Esophagus squamous epithelium (tissue), 5 donors: Measurements from ENCODE around the gene THSD8. TPM values are rescaled to one million over a fixed set of nuclear protein-coding genes. Genes with fewer than 3 reads are reported as not detected.

Experiments
- DNase-seq: peaks from one replicate; lab custom pipeline; 2025; lab: John Stamatoyannopoulos, UW
- H3K27ac ChIP-seq, 4 donors: fragments of 200-600 bp; sonication (generic); one replicate each; pipeline ENCODE4 v1.5.1; 2016 to 2019; ENCODE audit warnings: mild to moderate bottlenecking in 1 of 4
- H3K27me3 ChIP-seq, 4 donors: fragments of 200-600 bp; sonication (generic); 1 replicate in 3 of 4; 2 replicates in 1 of 4; pipeline versions ENCODE4 v1.5.1 to v1.6.0; 2017 to 2021; ENCODE audit warnings: antibody characterized with exemption in 1 of 4
- H3K36me3 ChIP-seq, 3 donors: fragments of 200-600 bp; sonication (generic); one replicate each; pipeline ENCODE4 v1.5.1; 2016 to 2019
- H3K4me1 ChIP-seq, 3 donors: fragments of 200-600 bp; sonication (generic); one replicate each; pipeline ENCODE4 v1.5.1; 2017 to 2019
- H3K4me3 ChIP-seq, 4 donors: fragments of 200-600 bp; sonication (generic); 1 replicate in 3 of 4; 2 replicates in 1 of 4; pipeline ENCODE4 v1.5.1; 2016 to 2019; ENCODE audit warnings: mild to moderate bottlenecking in 2 of 4, moderate library complexity in 1 of 4
- H3K9me3 ChIP-seq, 3 donors: fragments of 200-600 bp; sonication (generic); one replicate each; pipeline ENCODE4 v1.5.1; 2016 to 2019
- CTCF ChIP-seq, 6 experiments: fragments of 450-650 bp in 4 of 6; fragments of 200-600 bp in 2 of 6; sonication (generic) in 2 of 6; IDR thresholded peaks; one replicate each; pipeline ENCODE4 v1.5.1; 2016 to 2019; ENCODE audit warnings: antibody characterized with exemption in 6 of 6, mild to moderate bottlenecking in 4 of 6, moderate library complexity in 4 of 6
- POLR2A ChIP-seq, 4 donors: fragments of 450-650 bp; IDR thresholded peaks; one replicate each; pipeline ENCODE4 v1.6.1; 2017; ENCODE audit warnings: antibody characterized with exemption in 4 of 4, mild to moderate bottlenecking in 4 of 4, moderate library complexity in 3 of 4
- WGBS, 2 donors: methylation state at CpG; one replicate each; pipeline ENCODE4 v1.1.5; 2018; 5-methylcytosine and 5-hydroxymethylcytosine counted together
- intact Hi-C: fragments of 100-400 bp; cut with DNase I; formaldehyde crosslinking; loops from one replicate; pipeline ENCODE4 v1.15.0; 2022
- total RNA-seq, 4 donors: library from RNA; depleted of rRNA; stranded (reverse); fragments of >200 nt; gene quantifications; one replicate each; pipeline ENCODE4 v1.1.0, GENCODE V29; 2016
- donor health status: DM: yes; HTN: yes; CAD: no.

THSD8 gene
- total RNA-seq, 4 donors from 2014 or later, result not detected

GRCh38 chr19:12800466-12800770, 1.5 kb upstream of the THSD8 start:
- Histone ChIP-seq H3K27me3 (no peaks in the 10 kb centered on the region), H3K36me3 (peaks cover 0 to 39% (median 0%) of the 10 kb centered on the region in 3 donors), H3K27ac (peak overlapping the region; percentile 65 to 90 (median 86)), H3K9me3 (no peaks in the 10 kb centered on the region), H3K4me1 (peaks cover 28 to 50% (median 38%) of the 10 kb centered on the region in 3 donors), H3K4me3 (peak overlapping the region; percentile 76 to 91 (median 82))
- no peak for DNase-seq
- intact Hi-C loops, result loop anchor here (5.0 to 10.0 kb wide), 2 partner anchors 33 to 86 kb away; no protein-coding TSS in a partner anchor
- no peak for TF ChIP-seq CTCF (IDR thresholded peaks at IDR 0.05)
- no peak for TF ChIP-seq POLR2A (IDR thresholded peaks at IDR 0.05)
- WGBS, 2 donors, result 60 to 78% methylated on average over 1 of the region's 1 CpG

- Histone ChIP-seq H3K4me3 (peak overlapping the region; percentile 76 to 91 (median 82)), H3K9me3 (no peaks in the 10 kb centered on the region), H3K36me3 (peaks cover 0 to 39% (median 0%) of the 10 kb centered on the region in 3 donors), H3K27me3 (no peaks in the 10 kb centered on the region), H3K4me1 (peaks cover 23 to 46% (median 36%) of the 10 kb centered on the region in 3 donors), H3K27ac (peak overlapping the region; percentile 65 to 90 (median 86))
- intact Hi-C loops, result loop anchor here (5.0 to 10.0 kb wide), 2 partner anchors 34 to 86 kb away; no protein-coding TSS in a partner anchor
- no peak for DNase-seq
- 4% methylated on average over 12 of the region's 38 CpGs; no CpG with 5 or more reads in 1 of the 2 donors for WGBS, 2 donors
- TF ChIP-seq POLR2A (IDR thresholded peaks at IDR 0.05) (no peak), CTCF (IDR thresholded peaks at IDR 0.05) (no peak)
Measured at GRCh38 chr19:12800923-12801465, 875 bp upstream of the THSD8 start.

- DNase-seq, result no peak
- Histone ChIP-seq H3K9me3 (no peaks in the 10 kb centered on the region), H3K4me3 (peak overlapping the region; percentile 76 to 91 (median 82)), H3K36me3 (peaks cover 0 to 29% (median 0%) of the 10 kb centered on the region in 3 donors), H3K27me3 (no peaks in the 10 kb centered on the region), H3K4me1 (peaks cover 28 to 50% (median 40%) of the 10 kb centered on the region in 3 donors), H3K27ac (peak overlapping the region; percentile 65 to 90 (median 86))
- TF ChIP-seq POLR2A (IDR thresholded peaks at IDR 0.05) (no peak), CTCF (IDR thresholded peaks at IDR 0.05) (no peak)
- WGBS, 2 donors, result 42 to 50% methylated on average over 17 of the region's 22 CpGs
- intact Hi-C loops, result loop anchor here (5.0 to 10.0 kb wide), 2 partner anchors 35 to 88 kb away; no protein-coding TSS in a partner anchor
Measured at GRCh38 chr19:12802267-12803106, 618 bp downstream of the THSD8 start.

- Histone ChIP-seq H3K4me1 (peaks cover 28 to 50% (median 40%) of the 10 kb centered on the region in 3 donors), H3K9me3 (no peaks in the 10 kb centered on the region), H3K27me3 (no peaks in the 10 kb centered on the region), H3K27ac (no peak overlapping the region), H3K4me3 (no peak overlapping the region), H3K36me3 (peaks cover 0 to 14% (median 0%) of the 10 kb centered on the region in 3 donors)
- 89 to 92% methylated on average over 16 to 24 of the region's 26 CpGs for WGBS, 2 donors
- no peak for DNase-seq
- TF ChIP-seq CTCF (IDR thresholded peaks at IDR 0.05), result no peak
- TF ChIP-seq POLR2A (IDR thresholded peaks at IDR 0.05), result no peak
- intact Hi-C loops, result loop anchor here (5.0 to 10.0 kb wide), 2 partner anchors 37 to 89 kb away; no protein-coding TSS in a partner anchor
Measured at GRCh38 chr19:12804051-12804450, 2.2 kb downstream of the THSD8 start.
